Large intestine (tissue), 3 donors: ENCODE results near the gene TAB3. TPM values are rescaled to one million over a fixed set of nuclear protein-coding genes. Genes with fewer than 3 reads are reported as not detected.

Experiments
- DNase-seq, 2 donors: peaks; one replicate each; pipeline versions ENCODE4 v3.0.0 to v3.0.0-alpha.2; 2013
- H3K27ac ChIP-seq: one replicate; pipeline ENCODE4 v1.5.1; 2013; ENCODE audit warnings: low read length
- H3K27me3 ChIP-seq: 2 replicates; pipeline ENCODE4 v1.6.1; 2013; ENCODE audit warnings: low read length; ENCODE audit not compliant: control insufficient read depth, insufficient read depth
- H3K36me3 ChIP-seq: 2 replicates; pipeline ENCODE4 v1.6.1; 2013; ENCODE audit warnings: low read length; ENCODE audit not compliant: control insufficient read depth, insufficient read depth
- H3K4me1 ChIP-seq: one replicate; pipeline ENCODE4 v1.6.1; 2013; ENCODE audit warnings: low read length; ENCODE audit not compliant: control insufficient read depth, insufficient read depth
- H3K4me3 ChIP-seq: one replicate; pipeline ENCODE4 v1.5.1; 2013; ENCODE audit warnings: low read length
- H3K9me3 ChIP-seq: one replicate; pipeline ENCODE4 v1.6.1; 2013; ENCODE audit warnings: mild to moderate bottlenecking, low read depth, low read length, moderate library complexity; ENCODE audit not compliant: control insufficient read depth
- WGBS: methylation state at CpG from one replicate; pipeline ENCODE4 v1.1.5; 2013; ENCODE audit warnings: low lambda C conversion rate; ENCODE audit not compliant: insufficient coverage; 5-methylcytosine and 5-hydroxymethylcytosine counted together
- polyA plus RNA-seq: library from polyadenylated mRNA; unstranded; fragments of 120-200 nt; gene quantifications from one replicate; pipeline ENCODE4 v1.2.1, GENCODE V29; 2013

Gene TAB3
- polyA plus RNA-seq, 1 donor = 45.2 TPM

- DNase-seq = no peak
- Histone ChIP-seq H3K9me3 (no peaks in the 10 kb centered on the region), H3K27ac (no peak overlapping the region), H3K4me3 (no peak overlapping the region), H3K36me3 (no peaks in the 10 kb centered on the region), H3K27me3 (no peaks in the 10 kb centered on the region), H3K4me1 (no peaks in the 10 kb centered on the region)
- WGBS = no CpG with 5 or more reads among the region's 1 CpG
Measured at GRCh38 chrX:30781711-30782444, 107.2 kb downstream of the TAB3 start.

GRCh38 chrX:30779453-30780030 lies 109.5 kb downstream of the TAB3 start:
- no CpG with 5 or more reads among the region's 19 CpGs for WGBS
- Histone ChIP-seq H3K27ac (no peak overlapping the region), H3K36me3 (no peaks in the 10 kb centered on the region), H3K4me3 (no peak overlapping the region), H3K9me3 (no peaks in the 10 kb centered on the region), H3K4me1 (no peaks in the 10 kb centered on the region), H3K27me3 (no peaks in the 10 kb centered on the region)
- no peak for DNase-seq

DNA sequence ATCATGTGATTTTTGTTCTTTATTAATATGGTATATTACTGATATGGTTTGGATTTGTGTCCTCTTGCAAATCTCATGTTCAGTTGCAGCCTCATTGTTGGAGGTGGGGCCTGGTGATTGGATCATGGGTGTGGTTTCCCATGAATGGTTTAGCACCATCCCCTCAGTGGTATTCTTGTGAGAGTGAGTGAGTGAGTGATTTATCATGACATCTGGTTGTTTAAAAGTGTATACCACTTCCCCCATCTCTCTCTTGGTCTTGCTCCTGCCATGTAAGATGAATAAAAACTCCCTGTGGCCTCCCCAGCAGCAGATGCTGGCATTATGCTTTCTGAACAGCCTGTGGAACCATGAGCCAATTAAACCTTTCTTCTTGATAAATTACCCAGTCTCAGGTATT lies 111.5 kb downstream of the TAB3 start:
- Histone ChIP-seq H3K4me3 (no peak overlapping the region), H3K4me1 (no peaks in the 10 kb centered on the region), H3K36me3 (no peaks in the 10 kb centered on the region), H3K27me3 (no peaks in the 10 kb centered on the region), H3K9me3 (no peaks in the 10 kb centered on the region), H3K27ac (no peak overlapping the region)
- no peak for DNase-seq

Other genes starting within 250 kb of the TAB3 start
- gene GK, start 235.8 kb downstream of the TAB3 start, polyA plus RNA-seq = 133 TPM
- not detected for gene FTHL17, start 182.8 kb upstream of the TAB3 start, polyA plus RNA-seq